Measurements from ENCODE around the gene CHD3.

CHD3 gene

DNA sequence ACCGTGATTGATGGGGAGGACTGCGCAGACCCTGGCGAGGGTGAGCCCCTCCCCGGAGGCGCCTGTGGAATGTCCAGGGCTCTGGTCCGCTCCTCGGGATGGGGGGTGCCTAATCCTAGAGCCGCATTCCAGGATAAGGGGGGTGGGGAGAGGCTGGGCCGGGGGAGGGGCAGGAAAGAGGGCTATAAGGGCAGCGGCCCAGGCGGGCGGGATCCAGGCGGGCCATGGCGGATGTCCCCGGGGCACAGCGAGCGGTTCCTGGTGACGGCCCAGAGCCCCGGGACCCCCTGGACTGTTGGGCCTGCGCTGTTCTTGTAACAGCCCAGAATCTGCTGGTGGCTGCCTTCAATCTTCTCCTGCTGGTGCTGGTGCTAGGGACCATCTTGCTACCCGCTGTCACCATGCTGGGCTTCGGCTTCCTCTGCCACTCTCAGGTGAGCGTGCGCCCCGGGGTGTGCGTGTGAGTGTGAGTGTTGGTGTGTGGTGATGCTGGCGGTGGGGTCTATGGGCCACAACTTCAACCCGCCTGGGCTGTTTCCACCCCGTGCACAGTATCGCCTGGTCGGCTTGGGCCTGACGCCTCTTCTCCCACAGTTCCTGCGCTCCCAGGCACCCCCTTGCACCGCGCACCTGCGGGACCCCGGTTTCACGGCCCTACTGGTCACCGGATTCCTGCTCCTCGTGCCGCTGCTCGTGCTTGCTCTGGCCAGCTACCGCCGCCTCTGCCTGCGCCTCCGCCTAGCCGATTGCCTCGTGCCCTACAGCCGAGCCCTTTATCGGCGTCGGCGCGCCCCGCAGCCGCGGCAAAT, 33.5 kb upstream of the CHD3 start, which contains the start of gene TMEM88:
TSS of gene TMEM88 (plus strand) at position 216 of the 809 bp plus-strand sequence. CDS start at position 225, 9 bp downstream.
- no peak for DNase-seq (ENCODE audit: low read depth)
- TF ChIP-seq, protein P1, sequence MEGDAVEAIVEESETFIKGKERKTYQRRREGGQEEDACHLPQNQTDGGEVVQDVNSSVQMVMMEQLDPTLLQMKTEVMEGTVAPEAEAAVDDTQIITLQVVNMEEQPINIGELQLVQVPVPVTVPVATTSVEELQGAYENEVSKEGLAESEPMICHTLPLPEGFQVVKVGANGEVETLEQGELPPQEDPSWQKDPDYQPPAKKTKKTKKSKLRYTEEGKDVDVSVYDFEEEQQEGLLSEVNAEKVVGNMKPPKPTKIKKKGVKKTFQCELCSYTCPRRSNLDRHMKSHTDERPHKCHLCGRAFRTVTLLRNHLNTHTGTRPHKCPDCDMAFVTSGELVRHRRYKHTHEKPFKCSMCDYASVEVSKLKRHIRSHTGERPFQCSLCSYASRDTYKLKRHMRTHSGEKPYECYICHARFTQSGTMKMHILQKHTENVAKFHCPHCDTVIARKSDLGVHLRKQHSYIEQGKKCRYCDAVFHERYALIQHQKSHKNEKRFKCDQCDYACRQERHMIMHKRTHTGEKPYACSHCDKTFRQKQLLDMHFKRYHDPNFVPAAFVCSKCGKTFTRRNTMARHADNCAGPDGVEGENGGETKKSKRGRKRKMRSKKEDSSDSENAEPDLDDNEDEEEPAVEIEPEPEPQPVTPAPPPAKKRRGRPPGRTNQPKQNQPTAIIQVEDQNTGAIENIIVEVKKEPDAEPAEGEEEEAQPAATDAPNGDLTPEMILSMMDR (IDR thresholded peaks at IDR 0.05; ENCODE audit: insufficient read depth, low read depth, low read length, missing control alignments), result no peak
- H3K4me3 ChIP-seq (ENCODE audit: low read depth, low read length), result peak within 1 kb of the TSS; percentile 78

DNA sequence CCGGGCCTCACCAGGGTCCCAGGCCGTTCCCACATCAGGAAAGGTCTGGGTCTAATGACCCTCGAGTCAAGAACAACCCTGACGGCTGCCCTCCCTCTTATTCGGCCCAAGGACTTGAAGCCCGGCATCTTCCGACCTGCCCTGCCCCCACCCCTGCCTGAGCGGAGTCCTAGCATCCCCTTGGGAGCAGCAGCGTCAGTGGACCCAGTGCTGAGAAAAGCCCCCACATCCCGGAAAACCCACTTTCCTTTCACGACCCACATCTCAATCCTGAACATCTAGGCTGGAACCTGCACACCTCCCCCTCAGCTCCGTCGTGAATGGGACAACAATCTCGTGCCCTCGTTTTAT, 33.0 kb upstream of the CHD3 start:
- TF ChIP-seq, protein P1 (IDR thresholded peaks at IDR 0.05; ENCODE audit: insufficient read depth, low read depth, low read length, missing control alignments), result no peak

DNA sequence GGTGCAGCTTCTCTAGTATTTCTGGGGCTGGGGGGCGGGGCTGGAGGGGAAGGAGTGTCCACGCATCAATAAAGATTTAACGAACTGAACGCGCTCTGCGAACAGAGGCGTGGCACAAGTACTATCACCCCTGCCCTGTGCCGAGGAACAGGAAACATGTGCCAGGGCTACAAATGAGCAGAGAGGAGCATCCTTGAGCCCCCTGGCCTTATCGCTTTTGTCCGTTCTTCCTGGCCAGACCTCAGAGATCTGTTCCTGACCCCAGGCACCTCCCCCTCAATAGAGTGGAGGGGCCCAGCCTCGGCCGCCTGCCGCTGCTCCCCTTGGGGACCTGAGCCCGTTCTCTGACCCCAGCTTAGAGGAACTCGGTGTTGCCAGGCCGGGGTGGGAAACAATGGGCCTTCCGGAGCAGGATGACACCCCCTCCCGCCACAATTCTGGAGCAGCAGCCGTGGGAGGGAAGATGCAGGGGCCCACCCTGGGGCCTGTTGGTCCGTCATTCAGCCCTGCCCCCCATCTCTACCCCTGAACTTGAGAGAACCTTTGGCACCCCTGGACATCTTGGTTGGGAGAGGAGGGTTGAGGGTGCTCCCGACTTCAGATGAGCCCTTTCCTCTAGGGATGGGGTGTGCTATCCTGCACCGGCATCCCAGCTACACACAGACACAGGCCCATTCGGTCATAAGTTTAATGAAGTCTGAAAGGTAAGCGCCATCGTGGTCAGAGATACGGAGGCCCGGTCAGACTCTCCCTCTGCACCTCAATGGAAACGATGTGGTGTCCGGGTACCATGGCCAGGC, 32.4 kb upstream of the CHD3 start:
- DNase-seq (ENCODE audit: low read depth), result peak; percentile 71
- peak overlapping the region; percentile 78 for H3K4me3 ChIP-seq (ENCODE audit: low read depth, low read length)
- TF ChIP-seq, protein P1 (IDR thresholded peaks at IDR 0.05; ENCODE audit: insufficient read depth, low read depth, low read length, missing control alignments), result no peak

More for the DNA sequence above, 33.0 kb upstream of the CHD3 start:
- H3K4me3 ChIP-seq (ENCODE audit: low read depth, low read length), result peak overlapping the region; percentile 78
- DNase-seq (ENCODE audit: low read depth), result no peak

DNA sequence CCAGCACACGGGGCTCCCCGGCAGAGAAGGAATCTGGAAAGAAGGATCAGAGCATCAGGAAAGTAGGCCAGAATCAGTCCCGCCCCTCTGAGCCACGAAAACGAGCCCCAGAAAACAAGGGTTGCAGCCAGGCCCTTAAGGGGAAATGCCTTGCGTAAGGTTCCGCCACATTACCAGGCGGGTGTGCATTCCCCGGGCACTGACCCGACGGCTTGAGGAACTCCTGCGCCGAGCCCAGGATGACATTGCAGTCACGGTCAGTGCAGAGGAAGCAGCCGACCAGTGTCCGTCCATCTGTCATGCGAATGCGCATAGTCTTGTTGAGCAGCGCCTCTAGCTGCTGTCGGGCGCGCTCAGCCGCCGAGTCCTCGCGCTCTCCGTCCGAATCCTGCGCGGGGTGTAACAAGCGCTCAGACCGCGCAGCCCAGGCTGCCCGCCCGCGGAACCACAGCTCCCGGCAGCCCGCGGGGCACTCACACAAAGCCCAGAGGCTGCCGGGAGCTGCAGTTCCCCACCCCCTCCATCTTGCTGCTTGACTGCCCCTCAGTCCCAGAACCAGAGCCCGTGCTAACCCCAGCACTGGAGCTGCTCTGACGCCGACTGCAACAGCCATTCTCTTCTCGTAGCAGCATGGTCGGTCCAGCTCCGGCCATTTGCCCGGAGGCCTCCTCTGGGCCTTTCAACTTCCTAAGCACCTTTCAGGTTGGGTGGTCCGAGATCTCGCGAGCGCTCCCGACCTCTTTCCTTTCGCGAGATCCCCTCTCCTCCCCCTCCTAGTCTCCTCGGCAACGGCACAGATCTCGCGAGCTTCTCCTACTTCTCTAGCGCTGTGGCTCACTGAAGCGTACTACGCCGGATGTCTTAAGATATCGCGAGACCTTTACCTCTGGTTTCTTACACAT, 31.5 kb upstream of the CHD3 start, which contains the start of gene NAA38:
TSS of gene NAA38 (minus strand) at position 749 of the 902 bp plus-strand sequence. CDS start at position 653, 96 bp downstream.
- peak within 1 kb of the TSS; percentile 78 for H3K4me3 ChIP-seq (ENCODE audit: low read depth, low read length)
- peak; percentile 99 for DNase-seq (ENCODE audit: low read depth)
- TF ChIP-seq, protein P1 (IDR thresholded peaks at IDR 0.05; ENCODE audit: insufficient read depth, low read depth, low read length, missing control alignments), result peak; percentile 43

DNA sequence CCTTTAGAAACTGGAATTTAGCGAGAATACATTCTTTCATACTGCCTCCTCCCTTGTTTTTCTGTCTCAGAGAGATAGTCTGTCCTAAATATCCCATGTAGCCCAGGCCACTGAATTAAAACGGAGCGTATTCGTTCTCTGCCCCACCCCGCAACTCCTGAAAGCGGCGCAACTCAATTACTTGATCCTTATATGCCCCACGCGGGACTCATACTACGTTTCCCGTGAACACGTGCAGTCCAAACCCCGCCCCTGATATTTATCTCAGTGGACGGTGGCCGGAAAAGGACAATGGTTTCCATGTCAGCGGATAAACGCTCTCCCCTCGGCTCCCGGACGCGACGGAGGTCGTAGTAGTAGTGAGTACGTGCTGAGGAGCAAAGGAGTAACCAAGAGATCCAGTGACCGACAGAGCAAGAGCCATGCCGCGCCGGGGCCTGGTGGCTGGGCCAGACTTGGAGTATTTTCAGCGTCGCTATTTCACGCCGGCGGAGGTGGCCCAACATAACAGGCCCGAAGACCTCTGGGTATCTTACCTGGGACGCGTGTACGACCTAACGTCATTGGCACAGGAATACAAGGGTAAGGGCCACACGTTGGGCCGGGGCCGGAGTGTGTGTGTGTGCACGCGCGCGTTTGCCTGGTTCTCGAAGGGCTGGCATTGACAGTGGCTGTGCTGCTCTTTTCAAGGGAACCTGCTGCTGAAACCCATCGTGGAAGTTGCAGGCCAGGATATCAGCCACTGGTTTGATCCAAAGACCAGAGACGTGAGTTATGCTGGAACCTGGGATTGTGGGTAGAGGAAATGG, 30.7 kb upstream of the CHD3 start, which contains the start of gene CYB5D1:
TSS of gene CYB5D1 (plus strand) at position 291 of the 809 bp plus-strand sequence. CDS start at position 423, 132 bp downstream.
- TF ChIP-seq, protein P1 (IDR thresholded peaks at IDR 0.05; ENCODE audit: insufficient read depth, low read depth, low read length, missing control alignments), result no peak
- DNase-seq (ENCODE audit: low read depth), result peak; percentile 96
- H3K4me3 ChIP-seq (ENCODE audit: low read depth, low read length), result peak within 1 kb of the TSS; percentile 78

Measured in GM12865 (cell line).